Measurements from ENCODE around the gene TCF7. TPM values are rescaled to one million over a fixed set of nuclear protein-coding genes. Genes with fewer than 3 reads are reported as not detected.

The TCF7 gene
- total RNA-seq, 1 donor from 2014 or later: 3.6 TPM

DNA sequence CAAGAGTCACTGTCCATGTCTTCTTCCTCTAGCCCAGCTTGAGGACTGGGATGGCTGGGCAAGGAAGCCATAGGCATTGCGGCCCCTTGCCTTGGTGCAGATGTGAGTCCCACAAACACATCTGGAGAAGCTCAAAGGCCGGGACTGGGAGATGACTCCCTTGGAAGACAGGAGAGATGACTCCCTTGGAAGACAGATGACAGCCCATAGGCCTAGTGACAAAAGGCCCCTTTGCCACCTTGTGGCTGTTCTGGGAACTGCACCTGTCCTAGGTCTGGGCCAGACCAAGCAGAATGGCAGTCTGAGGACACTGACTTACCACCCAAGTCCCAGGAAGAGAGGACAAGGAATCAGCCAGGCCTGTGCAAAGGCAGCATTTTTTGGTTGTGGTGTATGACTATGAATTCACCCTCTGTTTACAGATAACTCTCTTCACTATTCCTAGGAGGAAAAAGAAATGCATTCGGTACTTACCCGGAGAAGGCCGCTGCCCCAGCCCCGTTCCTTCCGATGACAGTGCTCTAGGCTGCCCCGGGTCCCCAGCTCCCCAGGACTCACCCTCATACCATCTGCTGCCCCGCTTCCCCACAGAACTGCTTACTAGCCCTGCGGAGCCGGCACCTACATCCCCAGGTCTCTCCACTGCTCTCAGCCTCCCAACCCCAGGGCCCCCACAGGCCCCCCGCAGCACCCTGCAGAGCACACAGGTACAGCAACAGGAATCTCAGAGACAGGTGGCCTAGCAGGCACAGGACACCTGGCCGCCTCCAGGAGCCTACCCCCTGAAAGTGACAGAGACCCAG is 31.5 kb downstream of the TCF7 start:
- peaks cover 3% of the 10 kb centered on the region for H3K36me3 ChIP-seq (ENCODE audit: control insufficient read depth, insufficient read depth, low read length)
- no peaks in the 10 kb centered on the region for H3K27me3 ChIP-seq (ENCODE audit: control insufficient read depth, insufficient read depth, low read length)
- DNase-seq (ENCODE audit: low read depth): no peak
- TF ChIP-seq, protein P1, sequence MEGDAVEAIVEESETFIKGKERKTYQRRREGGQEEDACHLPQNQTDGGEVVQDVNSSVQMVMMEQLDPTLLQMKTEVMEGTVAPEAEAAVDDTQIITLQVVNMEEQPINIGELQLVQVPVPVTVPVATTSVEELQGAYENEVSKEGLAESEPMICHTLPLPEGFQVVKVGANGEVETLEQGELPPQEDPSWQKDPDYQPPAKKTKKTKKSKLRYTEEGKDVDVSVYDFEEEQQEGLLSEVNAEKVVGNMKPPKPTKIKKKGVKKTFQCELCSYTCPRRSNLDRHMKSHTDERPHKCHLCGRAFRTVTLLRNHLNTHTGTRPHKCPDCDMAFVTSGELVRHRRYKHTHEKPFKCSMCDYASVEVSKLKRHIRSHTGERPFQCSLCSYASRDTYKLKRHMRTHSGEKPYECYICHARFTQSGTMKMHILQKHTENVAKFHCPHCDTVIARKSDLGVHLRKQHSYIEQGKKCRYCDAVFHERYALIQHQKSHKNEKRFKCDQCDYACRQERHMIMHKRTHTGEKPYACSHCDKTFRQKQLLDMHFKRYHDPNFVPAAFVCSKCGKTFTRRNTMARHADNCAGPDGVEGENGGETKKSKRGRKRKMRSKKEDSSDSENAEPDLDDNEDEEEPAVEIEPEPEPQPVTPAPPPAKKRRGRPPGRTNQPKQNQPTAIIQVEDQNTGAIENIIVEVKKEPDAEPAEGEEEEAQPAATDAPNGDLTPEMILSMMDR (IDR thresholded peaks at IDR 0.05; ENCODE audit: insufficient read depth, low read length, poor library complexity, severe bottlenecking): peak; percentile 88
- no peak overlapping the region for H3K4me3 ChIP-seq (ENCODE audit: low read depth, low read length)

DNA sequence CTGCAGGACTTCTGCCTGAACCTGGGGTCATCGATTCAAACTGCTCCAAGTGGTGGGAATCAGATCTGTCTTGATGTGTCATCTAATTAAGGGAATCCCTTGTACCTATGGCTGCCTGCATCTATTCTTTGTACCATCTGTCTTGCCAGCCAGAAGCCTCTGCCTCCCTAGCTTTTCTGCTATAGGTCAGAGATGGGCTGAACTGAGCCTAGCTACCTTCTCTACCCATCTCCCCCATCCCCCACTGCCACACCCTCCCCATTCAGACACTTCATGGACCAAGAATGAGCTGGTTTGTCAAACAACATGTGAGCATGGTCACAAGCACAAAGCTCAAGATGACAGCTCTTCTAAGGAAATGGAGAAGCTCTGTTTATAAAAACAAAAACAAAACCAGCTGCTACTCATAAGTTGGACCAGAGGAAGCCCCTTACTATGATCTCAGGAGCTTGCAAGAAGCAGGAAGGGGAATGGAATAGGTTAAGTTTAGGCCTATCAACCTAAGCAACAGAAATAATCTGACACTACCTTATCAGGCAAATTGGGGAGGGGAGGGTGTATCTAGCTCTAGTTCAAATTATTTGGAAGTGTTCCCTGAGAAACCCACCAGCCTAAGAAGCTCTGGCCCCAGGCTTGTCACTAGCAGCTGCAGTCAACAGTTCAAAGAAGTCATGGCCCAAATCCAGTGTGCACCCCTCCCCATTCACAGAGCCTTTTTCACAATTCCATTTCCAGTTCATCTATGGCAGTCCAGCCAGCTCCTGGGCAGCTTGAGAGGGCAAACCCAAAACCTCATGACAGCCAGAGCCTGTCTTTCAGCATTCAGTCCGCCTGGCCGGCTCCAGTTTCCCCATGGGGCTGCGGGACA is 32.4 kb downstream of the TCF7 start:
- DNase-seq (ENCODE audit: low read depth): no peak
- H3K36me3 ChIP-seq (ENCODE audit: control insufficient read depth, insufficient read depth, low read length): peaks cover 3% of the 10 kb centered on the region

DNA sequence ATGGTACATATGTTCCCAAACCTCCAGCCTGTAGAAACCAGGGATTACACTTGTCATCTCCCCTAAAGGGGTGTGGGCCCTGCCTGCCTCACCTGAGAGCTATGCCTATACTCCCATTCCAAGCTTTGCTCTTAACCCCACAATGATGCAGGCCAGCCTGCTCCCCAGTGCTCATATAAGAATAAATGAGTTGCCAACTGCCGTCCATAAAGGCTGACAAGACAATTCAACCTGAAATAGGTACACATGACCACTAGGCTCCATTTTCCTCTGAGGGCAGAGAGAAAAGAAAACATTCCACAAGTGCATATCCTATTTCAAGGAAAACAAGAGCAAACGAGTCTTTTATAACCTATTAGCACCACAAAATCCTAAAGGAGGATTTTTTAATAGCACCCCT is 33.8 kb downstream of the TCF7 start:
- TF ChIP-seq, protein P1 (IDR thresholded peaks at IDR 0.05; ENCODE audit: insufficient read depth, low read length, poor library complexity, severe bottlenecking): no peak
- no peak for DNase-seq (ENCODE audit: low read depth)
- no peaks in the 10 kb centered on the region for H3K27me3 ChIP-seq (ENCODE audit: control insufficient read depth, insufficient read depth, low read length)
- H3K4me3 ChIP-seq (ENCODE audit: low read depth, low read length): no peak overlapping the region
- H3K36me3 ChIP-seq (ENCODE audit: control insufficient read depth, insufficient read depth, low read length): peaks cover 1% of the 10 kb centered on the region

More for the DNA sequence above, 32.4 kb downstream of the TCF7 start:
- Histone ChIP-seq H3K27me3 (ENCODE audit: control insufficient read depth, insufficient read depth, low read length) (no peaks in the 10 kb centered on the region), H3K4me3 (ENCODE audit: low read depth, low read length) (no peak overlapping the region)
- TF ChIP-seq, protein P1 (IDR thresholded peaks at IDR 0.05; ENCODE audit: insufficient read depth, low read length, poor library complexity, severe bottlenecking): no peak

DNA sequence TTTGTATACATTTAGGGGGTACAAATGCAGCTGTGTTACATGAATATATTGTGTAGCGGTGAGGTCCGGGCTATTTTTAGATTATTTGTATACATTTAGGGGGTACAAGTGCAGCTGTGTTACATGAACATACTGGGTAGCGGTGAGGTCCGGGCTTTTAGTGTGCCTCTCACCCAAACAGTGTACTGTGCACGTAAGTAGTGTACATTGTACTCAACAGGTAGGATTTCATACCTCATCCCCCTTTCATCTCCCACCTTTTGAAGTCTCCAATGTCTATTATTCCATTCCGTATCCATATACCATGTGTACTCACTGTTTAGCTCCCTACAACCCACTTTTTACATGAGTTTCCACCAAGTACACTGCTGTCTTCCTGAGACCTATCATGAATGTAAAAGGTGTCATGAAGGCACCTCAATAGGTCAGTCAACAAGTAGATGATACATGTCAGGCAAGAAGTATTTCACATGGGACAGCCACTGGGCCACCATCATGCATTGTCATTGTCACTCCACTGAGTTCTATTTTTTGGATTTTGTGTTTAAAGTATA is 34.6 kb downstream of the TCF7 start:
- Histone ChIP-seq H3K4me3 (ENCODE audit: low read depth, low read length) (no peak overlapping the region), H3K27me3 (ENCODE audit: control insufficient read depth, insufficient read depth, low read length) (no peaks in the 10 kb centered on the region), H3K36me3 (ENCODE audit: control insufficient read depth, insufficient read depth, low read length) (no peaks in the 10 kb centered on the region)
- DNase-seq (ENCODE audit: low read depth): no peak
- TF ChIP-seq, protein P1 (IDR thresholded peaks at IDR 0.05; ENCODE audit: insufficient read depth, low read length, poor library complexity, severe bottlenecking): no peak

DNA sequence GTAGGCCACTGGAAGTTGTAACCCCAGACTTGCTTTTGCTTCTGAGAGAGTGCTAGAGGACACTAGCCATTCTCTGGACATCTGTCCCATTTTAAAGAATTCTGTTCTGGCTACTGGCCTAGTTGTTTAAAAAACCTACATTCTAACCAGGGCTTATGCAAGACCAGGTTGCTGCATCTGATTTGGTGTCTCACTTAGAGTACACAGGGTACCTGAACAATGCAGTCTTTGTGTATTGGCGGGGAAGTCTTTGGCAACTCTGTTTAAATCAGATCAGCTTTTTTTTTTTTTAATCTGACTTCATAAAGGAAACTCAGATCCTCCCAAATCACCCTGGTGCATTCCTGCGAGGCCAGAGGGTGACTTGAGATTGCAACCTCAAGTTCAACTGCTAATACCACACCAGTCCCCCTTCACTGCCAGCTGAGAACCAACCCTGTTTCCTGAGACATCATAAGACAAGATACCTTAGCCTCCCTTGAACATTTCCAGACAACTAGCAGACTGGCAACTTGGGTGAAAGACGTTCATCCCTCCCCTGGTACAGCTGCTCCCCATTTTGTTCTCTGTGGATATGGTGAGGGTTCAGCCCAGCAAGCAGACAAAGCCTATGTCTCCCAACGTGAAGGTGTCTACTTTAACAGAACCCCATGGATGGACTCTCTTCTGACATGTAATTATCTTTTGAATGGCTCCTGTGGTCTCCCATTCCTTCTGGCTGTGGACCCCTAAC is 35.3 kb downstream of the TCF7 start:
- H3K36me3 ChIP-seq (ENCODE audit: control insufficient read depth, insufficient read depth, low read length): no peaks in the 10 kb centered on the region
- no peak overlapping the region for H3K4me3 ChIP-seq (ENCODE audit: low read depth, low read length)
- no peak for DNase-seq (ENCODE audit: low read depth)

More for the DNA sequence above, 35.3 kb downstream of the TCF7 start:
- TF ChIP-seq, protein P1 (IDR thresholded peaks at IDR 0.05; ENCODE audit: insufficient read depth, low read length, poor library complexity, severe bottlenecking): no peak
- no peaks in the 10 kb centered on the region for H3K27me3 ChIP-seq (ENCODE audit: control insufficient read depth, insufficient read depth, low read length)
